Measurements from ENCODE around the gene LTB4R.

DNA sequence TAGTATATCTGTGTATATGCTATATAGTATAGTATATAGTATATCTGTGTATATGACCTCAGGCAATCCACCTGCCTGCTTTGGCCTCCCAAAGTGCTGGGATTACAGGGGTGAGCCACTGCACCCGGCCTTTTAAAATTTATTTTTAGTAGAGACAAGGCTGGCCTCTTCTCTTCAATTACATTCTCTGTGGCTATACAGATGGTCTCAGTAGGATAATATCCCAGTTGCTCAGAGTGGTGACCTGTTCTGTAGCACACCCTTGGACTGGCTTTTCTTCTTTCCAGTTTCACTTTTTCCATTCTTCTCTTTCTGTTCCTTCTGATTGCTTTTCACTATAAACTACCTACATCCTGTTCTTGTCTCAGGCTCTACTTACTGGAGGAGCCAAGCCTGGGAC lies 53.5 kb downstream of the LTB4R start:
- TF ChIP-seq, protein P1, sequence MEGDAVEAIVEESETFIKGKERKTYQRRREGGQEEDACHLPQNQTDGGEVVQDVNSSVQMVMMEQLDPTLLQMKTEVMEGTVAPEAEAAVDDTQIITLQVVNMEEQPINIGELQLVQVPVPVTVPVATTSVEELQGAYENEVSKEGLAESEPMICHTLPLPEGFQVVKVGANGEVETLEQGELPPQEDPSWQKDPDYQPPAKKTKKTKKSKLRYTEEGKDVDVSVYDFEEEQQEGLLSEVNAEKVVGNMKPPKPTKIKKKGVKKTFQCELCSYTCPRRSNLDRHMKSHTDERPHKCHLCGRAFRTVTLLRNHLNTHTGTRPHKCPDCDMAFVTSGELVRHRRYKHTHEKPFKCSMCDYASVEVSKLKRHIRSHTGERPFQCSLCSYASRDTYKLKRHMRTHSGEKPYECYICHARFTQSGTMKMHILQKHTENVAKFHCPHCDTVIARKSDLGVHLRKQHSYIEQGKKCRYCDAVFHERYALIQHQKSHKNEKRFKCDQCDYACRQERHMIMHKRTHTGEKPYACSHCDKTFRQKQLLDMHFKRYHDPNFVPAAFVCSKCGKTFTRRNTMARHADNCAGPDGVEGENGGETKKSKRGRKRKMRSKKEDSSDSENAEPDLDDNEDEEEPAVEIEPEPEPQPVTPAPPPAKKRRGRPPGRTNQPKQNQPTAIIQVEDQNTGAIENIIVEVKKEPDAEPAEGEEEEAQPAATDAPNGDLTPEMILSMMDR (IDR thresholded peaks at IDR 0.05) = no peak
- TF ChIP-seq JUN (IDR thresholded peaks at IDR 0.05) = no peak
- TF ChIP-seq, protein P2, sequence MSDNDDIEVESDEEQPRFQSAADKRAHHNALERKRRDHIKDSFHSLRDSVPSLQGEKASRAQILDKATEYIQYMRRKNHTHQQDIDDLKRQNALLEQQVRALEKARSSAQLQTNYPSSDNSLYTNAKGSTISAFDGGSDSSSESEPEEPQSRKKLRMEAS (IDR thresholded peaks at IDR 0.05) = no peak
